Colonic mucosa (tissue), 4 donors: Measurements from ENCODE around the gene OPHN1. TPM values are rescaled to one million over a fixed set of nuclear protein-coding genes. Genes with fewer than 3 reads are reported as not detected.

Source experiments
- DNase-seq: peaks from one replicate; pipeline ENCODE4 v3.0.0-alpha.2; 2020
- H3K27ac ChIP-seq: fragments of 200-600 bp; one replicate; pipeline ENCODE4 v1.8.0; 2021
- H3K27me3 ChIP-seq: fragments of 200-600 bp; one replicate; pipeline ENCODE4 v1.8.0; 2021
- H3K36me3 ChIP-seq: fragments of 200-600 bp; one replicate; pipeline ENCODE4 v1.8.0; 2021
- H3K4me1 ChIP-seq: fragments of 200-600 bp; one replicate; pipeline ENCODE4 v1.8.0; 2021; ENCODE audit warnings: mild to moderate bottlenecking
- H3K4me3 ChIP-seq: fragments of 200-600 bp; one replicate; pipeline ENCODE4 v1.8.0; 2021
- H3K9ac ChIP-seq, 2 donors: one replicate each; pipeline ENCODE4 v1.7.0; 2013; ENCODE audit warnings: control low read depth in 2 of 2, low read depth in 2 of 2, low read length in 2 of 2
- H3K9me3 ChIP-seq: fragments of 200-600 bp; one replicate; pipeline ENCODE4 v1.8.0; 2021
- CTCF ChIP-seq: fragments of 200-600 bp; IDR thresholded peaks from one replicate; pipeline ENCODE4 v1.8.0; 2022; ENCODE audit warnings: antibody characterized with exemption, mild to moderate bottlenecking
- intact Hi-C: fragments of 100-400 bp; cut with DNase I; formaldehyde crosslinking; loops from one replicate; pipeline ENCODE4 v1.14.1; 2022
- total RNA-seq, 2 donors: library from RNA; stranded (reverse); fragmentation: NEBNext Ultra II Directional in 1 of 2; extraction: Animal tissue kit (Norgen Biotek cat#: 25700) in 1 of 2; gene quantifications; one replicate each; pipeline ENCODE4 v1.2.1, GENCODE V29; 2021
- donor health status: healthy.
- donor health status: DM: no; HTN: no; CAD: no.
- donor health status: DM: no; HTN: no; CAD: no.

Gene OPHN1
- total RNA-seq, 2 donors from 2014 or later = 4.8 to 6.8 TPM

- no peaks in the 10 kb centered on the region for H3K4me1 ChIP-seq
- no peak overlapping the region for H3K4me3 ChIP-seq
- no peaks in the 10 kb centered on the region for H3K27me3 ChIP-seq
- no peaks in the 10 kb centered on the region for H3K9me3 ChIP-seq
- H3K36me3 ChIP-seq = no peaks in the 10 kb centered on the region
- no peak overlapping the region for H3K27ac ChIP-seq
- no peak for TF ChIP-seq CTCF
- no peak overlapping the region for H3K9ac ChIP-seq
- DNase-seq = no peak
- intact Hi-C loops = no loop called here
These were observed 178.3 kb downstream of the OPHN1 start for GRCh38 chrX:68254738-68255645.

GRCh38 chrX:68252664-68253063 is 180.6 kb downstream of the OPHN1 start:
- intact Hi-C loops = no loop called here
- no peak for TF ChIP-seq CTCF
- no peak for DNase-seq
- H3K9ac ChIP-seq = no peak overlapping the region
- H3K27ac ChIP-seq = no peak overlapping the region
- H3K27me3 ChIP-seq = no peaks in the 10 kb centered on the region
- H3K9me3 ChIP-seq = no peaks in the 10 kb centered on the region
- no peaks in the 10 kb centered on the region for H3K36me3 ChIP-seq
- H3K4me1 ChIP-seq = no peaks in the 10 kb centered on the region
- no peak overlapping the region for H3K4me3 ChIP-seq

GRCh38 chrX:68249903-68250302 is 183.4 kb downstream of the OPHN1 start:
- no peak overlapping the region for H3K27ac ChIP-seq
- intact Hi-C loops = no loop called here

GRCh38 chrX:68249401-68249831 is 183.9 kb downstream of the OPHN1 start:
- intact Hi-C loops = no loop called here
- no peak for TF ChIP-seq CTCF
- Histone ChIP-seq H3K27ac (no peak overlapping the region), H3K9me3 (no peaks in the 10 kb centered on the region), H3K9ac (no peak overlapping the region), H3K36me3 (no peaks in the 10 kb centered on the region), H3K4me3 (no peak overlapping the region), H3K27me3 (no peaks in the 10 kb centered on the region), H3K4me1 (no peaks in the 10 kb centered on the region)
- DNase-seq = no peak

More at GRCh38 chrX:68249903-68250302, 183.4 kb downstream of the OPHN1 start:
- no peak for TF ChIP-seq CTCF
- no peaks in the 10 kb centered on the region for H3K4me1 ChIP-seq
- DNase-seq = no peak
- no peak overlapping the region for H3K4me3 ChIP-seq
- H3K36me3 ChIP-seq = no peaks in the 10 kb centered on the region
- H3K27me3 ChIP-seq = no peaks in the 10 kb centered on the region
- H3K9ac ChIP-seq = no peak overlapping the region
- no peaks in the 10 kb centered on the region for H3K9me3 ChIP-seq

- intact Hi-C loops = no loop called here
- Histone ChIP-seq H3K36me3 (no peaks in the 10 kb centered on the region), H3K27ac (no peak overlapping the region), H3K4me3 (no peak overlapping the region), H3K27me3 (no peaks in the 10 kb centered on the region), H3K9ac (no peak overlapping the region), H3K9me3 (no peaks in the 10 kb centered on the region), H3K4me1 (no peaks in the 10 kb centered on the region)
- TF ChIP-seq CTCF = peak; percentile 34
- no peak for DNase-seq
These were observed 194.7 kb downstream of the OPHN1 start for GRCh38 chrX:68238568-68238967.
